GM20431 (cell line): ENCODE results near the gene HOXA6.

Experiments used
- in situ Hi-C: fragments of 300-500 bp; cut with MseI, MboI; formaldehyde crosslinking; loops from one replicate; pipeline ENCODE4 v1.15.0; 2020; ENCODE audit warnings: low sequenced_read_pairs; ENCODE audit not compliant: unreplicated experiment

Gene HOXA6

GRCh38 chr7:27115221-27116026, 32.1 kb downstream of the HOXA6 start:
- in situ Hi-C loops = no loop called here

GRCh38 chr7:27114881-27115220, 32.7 kb downstream of the HOXA6 start:
- in situ Hi-C loops = no loop called here

GRCh38 chr7:27113991-27114769, 33.4 kb downstream of the HOXA6 start:
- in situ Hi-C loops = no loop called here

- in situ Hi-C loops = no loop called here
Observed at GRCh38 chr7:27112955-27113949, 34.3 kb downstream of the HOXA6 start.

- in situ Hi-C loops = no loop called here
Observed at GRCh38 chr7:27112361-27112760, 35.2 kb downstream of the HOXA6 start.

- in situ Hi-C loops = no loop called here
Observed at GRCh38 chr7:27111751-27112277, 35.8 kb downstream of the HOXA6 start.

- in situ Hi-C loops = no loop called here
Observed at GRCh38 chr7:27111042-27111750, 36.4 kb downstream of the HOXA6 start.

GRCh38 chr7:27110186-27111031, 37.2 kb downstream of the HOXA6 start:
- in situ Hi-C loops = no loop called here

GRCh38 chr7:27109466-27110185, 37.9 kb downstream of the HOXA6 start:
- in situ Hi-C loops = no loop called here

GRCh38 chr7:27108390-27109127, 39.0 kb downstream of the HOXA6 start:
- in situ Hi-C loops = no loop called here

GRCh38 chr7:27107391-27108381, 39.9 kb downstream of the HOXA6 start:
- in situ Hi-C loops = no loop called here

GRCh38 chr7:27106901-27107240, 40.7 kb downstream of the HOXA6 start:
- in situ Hi-C loops = no loop called here

GRCh38 chr7:27106181-27106900, 41.2 kb downstream of the HOXA6 start:
- in situ Hi-C loops = no loop called here

- in situ Hi-C loops = no loop called here
Observed at GRCh38 chr7:27105301-27106031, 42.1 kb downstream of the HOXA6 start.
